Measurements from ENCODE around the gene KIRREL3.
A peak's percentile ranks its signal among the peaks of the same experiment; 100 is the strongest.

The KIRREL3 gene

GRCh38 chr11:126431401-126432064 lies 569.0 kb downstream of the KIRREL3 start:
- DNase-seq: no peak

GRCh38 chr11:126430581-126431335 lies 569.8 kb downstream of the KIRREL3 start:
- no peak for DNase-seq

GRCh38 chr11:126426820-126427749 lies 573.5 kb downstream of the KIRREL3 start:
- DNase-seq: no peak

- no peak for DNase-seq
These were observed 574.5 kb downstream of the KIRREL3 start for GRCh38 chr11:126426106-126426505.

DNA sequence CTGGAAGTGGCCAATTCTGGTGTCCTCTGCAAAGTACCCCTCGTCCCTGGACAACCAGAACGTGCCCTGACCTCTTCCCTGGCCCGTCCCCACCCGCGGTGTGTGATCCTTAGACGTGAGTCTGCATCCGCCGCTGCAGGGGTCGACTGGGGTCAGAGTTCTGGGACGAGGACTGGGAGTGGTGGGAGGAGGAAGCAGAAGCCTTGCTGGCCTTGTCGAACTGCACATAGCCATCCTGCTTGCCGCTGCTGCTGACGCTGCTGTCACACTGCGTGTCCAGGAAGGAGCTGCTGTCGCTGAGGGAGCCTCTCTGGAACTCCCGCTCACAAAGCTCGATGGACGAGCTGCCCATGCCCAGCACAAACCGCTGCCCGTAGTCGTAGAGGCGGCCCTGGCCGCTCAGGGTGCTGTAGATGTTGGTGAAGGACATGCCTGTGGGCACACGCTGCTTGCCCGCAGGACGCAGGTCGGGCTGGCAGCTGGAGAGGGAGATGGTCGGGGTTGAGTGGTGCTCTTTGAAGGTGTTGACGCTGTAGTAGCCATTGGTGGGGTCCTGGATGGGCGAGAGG lies 576.0 kb downstream of the KIRREL3 start:
- no peak for DNase-seq

- no peak for DNase-seq
These were observed 576.8 kb downstream of the KIRREL3 start for GRCh38 chr11:126423743-126424142.

DNA sequence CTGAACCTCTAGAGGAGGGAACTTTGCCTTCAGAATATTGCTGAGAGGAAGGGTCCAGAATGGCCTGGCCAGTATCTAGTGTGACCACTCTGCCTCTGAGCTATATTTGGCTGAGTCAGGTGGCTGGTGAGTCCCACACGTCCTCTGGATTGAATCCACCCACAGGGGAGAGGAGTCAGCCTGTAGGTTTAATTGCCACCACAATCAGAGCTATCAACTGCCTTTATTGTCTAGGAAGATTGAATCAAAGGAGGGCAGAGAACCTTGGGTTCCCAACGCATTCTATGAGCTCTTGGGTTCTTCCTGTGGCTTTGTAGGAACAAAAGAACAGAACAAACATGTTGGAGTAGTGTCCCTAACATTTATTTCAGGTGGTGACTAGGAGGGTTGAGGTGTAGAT lies 577.4 kb downstream of the KIRREL3 start:
- no peak for DNase-seq

DNA sequence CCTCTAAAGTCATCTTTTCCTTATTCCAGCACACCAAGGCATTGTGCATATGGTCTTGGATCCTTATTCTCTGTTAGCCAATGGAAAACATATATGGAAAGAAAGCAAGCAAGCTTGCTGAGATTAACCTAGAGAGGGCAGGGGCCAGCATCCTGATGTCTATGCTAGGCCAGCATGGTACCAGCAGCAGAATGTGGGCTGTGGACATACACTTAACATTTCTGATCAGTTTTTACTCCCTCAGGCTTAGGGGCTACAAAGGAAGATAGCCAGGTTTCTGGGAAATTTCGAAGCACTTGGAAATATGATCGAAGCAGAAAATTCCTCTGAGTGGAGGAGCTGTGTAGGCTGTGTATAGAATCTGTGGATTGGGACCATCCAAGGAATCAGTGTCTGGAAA lies 578.1 kb downstream of the KIRREL3 start:
- no peak for DNase-seq

DNA sequence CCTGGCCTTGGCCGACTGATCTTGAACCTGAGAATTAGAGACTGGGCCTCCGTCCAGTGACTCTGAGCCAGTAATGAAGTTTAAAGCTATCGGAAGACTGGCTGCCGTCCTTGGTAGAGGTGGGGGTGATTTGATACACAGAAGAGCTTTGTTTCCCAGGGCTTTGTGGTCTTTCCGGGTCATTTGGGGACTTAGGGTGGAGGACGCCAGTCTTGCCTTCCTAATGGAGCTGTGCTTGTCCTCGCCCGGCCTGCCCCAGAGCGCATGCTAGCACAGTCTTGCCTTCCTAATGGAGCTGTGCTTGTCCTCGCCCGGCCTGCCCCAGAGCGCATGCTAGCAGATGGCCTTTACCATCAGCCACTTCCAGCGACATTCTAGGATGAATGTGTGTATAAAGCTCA lies 579.3 kb downstream of the KIRREL3 start:
- no peak for DNase-seq

DNA sequence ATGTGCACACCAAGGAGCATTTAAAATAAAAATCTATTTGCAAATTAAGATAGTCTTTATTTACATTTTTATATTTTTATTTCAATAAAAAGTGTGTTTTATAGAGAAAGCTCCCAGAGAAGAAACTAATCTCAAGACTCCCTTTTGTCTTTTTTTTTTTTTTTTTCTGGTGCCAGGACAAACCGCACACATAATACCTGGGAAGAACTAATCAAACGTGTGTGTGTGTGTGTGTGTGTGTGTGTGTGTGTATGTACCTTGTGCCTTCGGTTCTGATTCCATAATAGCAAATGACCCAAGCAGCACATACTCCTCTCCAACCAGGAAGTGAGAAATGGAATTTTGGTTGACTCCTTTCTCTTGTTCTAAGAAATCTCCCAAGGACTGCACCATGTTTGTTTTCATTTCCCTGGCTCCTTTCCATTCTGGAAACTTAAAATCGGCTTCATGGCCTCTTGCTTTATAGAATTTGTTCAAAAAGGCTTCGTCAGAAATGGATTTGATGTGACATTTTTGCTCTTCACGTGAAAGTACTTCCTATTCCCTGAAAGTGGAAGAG lies 579.8 kb downstream of the KIRREL3 start:
- DNase-seq: no peak

DNA sequence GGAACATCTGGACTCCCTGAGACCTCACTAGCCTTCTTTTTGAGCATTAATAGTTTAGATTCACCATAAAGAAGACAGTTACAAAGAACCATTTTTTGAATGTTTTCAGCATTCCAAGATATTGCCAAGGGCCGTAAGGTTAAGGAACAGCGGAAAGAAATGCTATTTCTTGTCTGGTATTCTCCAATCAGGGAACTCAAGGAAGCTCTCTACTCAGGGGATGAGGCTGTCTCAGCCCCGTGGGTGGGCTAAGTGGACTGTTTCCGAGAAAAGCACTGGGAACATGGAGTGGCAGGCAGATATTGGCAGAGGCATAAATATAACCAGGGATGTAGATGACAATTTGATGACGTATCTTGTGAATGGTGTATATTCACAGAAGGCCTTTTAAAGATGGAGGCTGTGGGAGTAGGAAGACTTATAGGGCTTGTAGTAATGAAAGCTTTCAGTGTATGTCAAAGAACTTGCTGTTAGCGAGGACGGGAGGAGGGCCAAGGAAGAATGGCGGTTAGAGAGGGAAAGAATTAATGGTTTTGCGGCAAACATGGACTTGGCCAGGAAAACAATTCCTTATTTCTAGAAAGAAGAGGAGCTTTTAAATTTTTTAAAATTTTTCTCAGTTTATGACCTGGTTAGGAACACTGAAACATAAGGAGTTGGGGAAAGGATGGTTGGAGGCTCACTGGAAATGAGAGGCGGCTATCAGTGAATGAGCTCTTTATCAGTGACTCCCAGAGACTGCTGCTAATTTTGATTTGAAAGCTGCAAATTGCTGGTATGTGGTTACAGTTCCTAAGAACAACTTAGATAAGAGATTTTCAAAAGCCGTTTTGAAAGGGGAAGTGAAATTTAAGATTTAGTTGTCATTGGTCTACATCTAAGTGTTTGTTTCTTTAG lies 580.5 kb downstream of the KIRREL3 start:
- DNase-seq: no peak

- no peak for DNase-seq
These were observed 581.7 kb downstream of the KIRREL3 start for GRCh38 chr11:126418887-126419286.

DNA sequence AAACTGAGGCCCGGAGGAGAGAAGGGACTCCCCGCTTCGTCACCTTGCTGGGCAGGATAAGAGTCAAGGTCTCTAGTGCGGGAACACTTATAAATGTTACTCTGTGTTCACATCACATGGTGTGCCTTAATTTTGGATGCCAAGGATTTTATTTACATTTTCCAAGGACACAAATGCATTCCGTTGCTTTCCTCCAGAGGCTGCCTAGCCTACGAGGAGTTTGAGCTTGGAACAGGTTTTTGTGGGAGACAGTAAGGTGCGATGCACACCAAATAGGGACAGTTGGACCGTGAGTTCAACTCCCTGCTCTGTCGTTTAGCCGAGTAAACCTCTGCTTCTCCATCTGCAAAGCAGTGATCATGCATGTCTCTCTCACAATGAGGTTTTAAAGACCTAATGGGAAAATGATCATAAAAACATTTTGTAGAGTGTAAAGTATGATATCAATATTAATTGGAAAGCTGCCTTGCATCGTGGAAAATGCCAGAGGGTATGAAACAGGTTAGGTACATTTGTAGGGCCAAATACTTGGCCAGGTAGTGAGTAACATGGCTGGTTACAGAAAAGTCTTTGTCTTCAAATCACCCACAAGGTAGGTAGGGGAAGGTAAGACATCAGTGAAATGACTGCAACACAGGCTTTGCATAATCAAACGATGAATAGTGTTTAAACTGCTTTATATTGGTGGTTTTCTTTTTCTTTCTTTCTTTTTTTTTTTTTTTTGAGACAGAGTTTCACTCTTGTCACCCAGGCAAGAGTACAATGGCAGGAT lies 583.3 kb downstream of the KIRREL3 start:
- DNase-seq: no peak

- peak; percentile 72 for DNase-seq
These were observed 584.0 kb downstream of the KIRREL3 start for GRCh38 chr11:126416542-126417090.

- no peak for DNase-seq
These were observed 584.7 kb downstream of the KIRREL3 start for GRCh38 chr11:126415669-126416420.

GRCh38 chr11:126415128-126415527 lies 585.4 kb downstream of the KIRREL3 start:
- no peak for DNase-seq

DNA sequence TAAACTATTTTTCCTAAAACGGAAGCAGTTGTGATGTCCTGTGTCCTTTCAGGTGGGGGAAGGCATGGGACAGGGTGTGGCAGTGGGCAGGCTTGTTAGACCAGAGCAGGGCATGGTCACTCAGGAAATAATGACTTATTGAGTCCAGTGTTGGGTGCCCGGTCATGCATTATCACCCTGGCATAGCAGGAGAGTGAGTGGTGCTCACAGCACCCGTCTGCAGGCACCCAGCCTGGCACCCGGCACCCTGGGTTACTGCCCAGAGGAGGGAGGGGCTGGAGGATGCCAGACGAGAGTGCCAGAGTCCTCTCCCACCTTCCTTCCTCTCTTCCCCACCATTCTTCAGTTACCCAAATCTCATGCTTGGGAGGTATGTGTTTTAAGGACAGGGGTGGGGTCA lies 586.0 kb downstream of the KIRREL3 start:
- no peak for DNase-seq

- no peak for DNase-seq
These were observed 586.6 kb downstream of the KIRREL3 start for GRCh38 chr11:126413843-126414405.

DNA sequence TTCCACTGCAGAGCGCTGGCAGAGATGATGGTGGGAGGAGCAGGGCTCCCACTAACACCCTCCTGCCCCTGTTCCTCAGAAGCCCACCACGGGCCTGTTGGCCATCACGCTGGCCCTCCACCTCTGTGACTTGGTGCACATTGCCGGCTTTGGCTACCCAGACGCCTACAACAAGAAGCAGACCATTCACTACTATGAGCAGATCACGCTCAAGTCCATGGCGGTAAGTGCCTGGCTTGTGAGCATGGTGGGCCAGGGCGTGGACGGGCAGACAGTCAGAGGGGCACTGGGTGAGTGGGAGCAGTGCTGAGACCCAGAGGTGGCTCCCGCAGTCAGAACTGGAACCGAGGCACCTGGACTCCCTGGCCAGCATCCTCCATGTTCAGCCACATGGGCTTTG lies 587.1 kb downstream of the KIRREL3 start:
- DNase-seq: no peak
